Measurements from ENCODE around the gene LNP1. TPM values are rescaled to one million over a fixed set of nuclear protein-coding genes. Genes with fewer than 3 reads are reported as not detected.

The LNP1 gene
- total and polyA plus RNA-seq, 2 donors (not counting 1 experiment from before 2014, with no cell fraction given): 3.1 to 3.5 TPM

DNA sequence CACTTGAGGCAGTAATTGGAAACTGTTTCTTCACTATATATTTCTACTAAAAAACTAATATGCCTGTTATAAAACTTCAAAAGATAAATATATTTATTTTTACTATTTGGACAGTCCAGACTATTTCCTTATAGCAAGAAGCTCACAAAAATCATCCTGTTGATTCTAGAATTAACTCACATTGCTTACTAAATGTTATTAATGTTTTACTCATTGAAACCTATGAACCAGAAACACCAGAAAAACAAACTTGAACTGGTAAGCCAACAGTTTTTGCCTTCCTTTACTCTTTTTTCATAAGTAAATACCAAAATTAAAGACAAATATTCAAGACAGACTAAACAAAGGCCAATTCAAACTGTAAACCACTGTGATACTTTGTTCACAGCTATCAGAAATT lies 26.8 kb upstream of the LNP1 start:
- no peaks in the 10 kb centered on the region for H3K4me1 ChIP-seq (ENCODE audit: control insufficient read depth, extremely low read depth, insufficient read depth, low read length)
- H3K79me2 ChIP-seq (ENCODE audit: control insufficient read depth, insufficient read depth, low read length): no peaks in the 10 kb centered on the region
- no peak overlapping the region for H3K4me2 ChIP-seq (ENCODE audit: extremely low read depth, insufficient read depth, low read length)
- H3K36me3 ChIP-seq (ENCODE audit: control insufficient read depth, insufficient read depth, low read length): peaks cover 9% of the 10 kb centered on the region
- H3K9ac ChIP-seq (ENCODE audit: insufficient read depth, low read length): no peak overlapping the region
- no peak overlapping the region for H3K4me3 ChIP-seq (replicated peaks in 1 of 4; ENCODE audit: control extremely low read depth in 1 of 4, insufficient read depth in 1 of 4, low read depth in 3 of 4, low read length in 4 of 4)
- H3K27me3 ChIP-seq (ENCODE audit: control insufficient read depth, insufficient read depth, low read length): no peaks in the 10 kb centered on the region
- H3K27ac ChIP-seq (ENCODE audit: insufficient read depth, low read length): no peak overlapping the region
- DNase-seq (ENCODE audit: low read depth in 2 of 2): no peak
- TF ChIP-seq, protein P1, sequence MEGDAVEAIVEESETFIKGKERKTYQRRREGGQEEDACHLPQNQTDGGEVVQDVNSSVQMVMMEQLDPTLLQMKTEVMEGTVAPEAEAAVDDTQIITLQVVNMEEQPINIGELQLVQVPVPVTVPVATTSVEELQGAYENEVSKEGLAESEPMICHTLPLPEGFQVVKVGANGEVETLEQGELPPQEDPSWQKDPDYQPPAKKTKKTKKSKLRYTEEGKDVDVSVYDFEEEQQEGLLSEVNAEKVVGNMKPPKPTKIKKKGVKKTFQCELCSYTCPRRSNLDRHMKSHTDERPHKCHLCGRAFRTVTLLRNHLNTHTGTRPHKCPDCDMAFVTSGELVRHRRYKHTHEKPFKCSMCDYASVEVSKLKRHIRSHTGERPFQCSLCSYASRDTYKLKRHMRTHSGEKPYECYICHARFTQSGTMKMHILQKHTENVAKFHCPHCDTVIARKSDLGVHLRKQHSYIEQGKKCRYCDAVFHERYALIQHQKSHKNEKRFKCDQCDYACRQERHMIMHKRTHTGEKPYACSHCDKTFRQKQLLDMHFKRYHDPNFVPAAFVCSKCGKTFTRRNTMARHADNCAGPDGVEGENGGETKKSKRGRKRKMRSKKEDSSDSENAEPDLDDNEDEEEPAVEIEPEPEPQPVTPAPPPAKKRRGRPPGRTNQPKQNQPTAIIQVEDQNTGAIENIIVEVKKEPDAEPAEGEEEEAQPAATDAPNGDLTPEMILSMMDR (conservative IDR thresholded peaks at IDR 0.05 in 1 of 2, IDR thresholded peaks at IDR 0.05 in 1 of 2; ENCODE audit: low read depth in 1 of 2, low read length in 2 of 2): no peak
- no peak for TF ChIP-seq EZH2 (IDR thresholded peaks at IDR 0.05; ENCODE audit: low read length, missing control alignments)
- H3K9me3 ChIP-seq (ENCODE audit: control insufficient read depth, insufficient read depth, low read depth, low read length): no peaks in the 10 kb centered on the region
- no peak overlapping the region for H2AFZ ChIP-seq (ENCODE audit: low read length)
- H4K20me1 ChIP-seq (ENCODE audit: control insufficient read depth, extremely low read depth, insufficient read depth, low read length): no peaks in the 10 kb centered on the region

GRCh38 chr3:100376301-100376700 lies 25.0 kb upstream of the LNP1 start:
- Histone ChIP-seq H4K20me1 (ENCODE audit: control insufficient read depth, extremely low read depth, insufficient read depth, low read length) (no peaks in the 10 kb centered on the region), H3K4me1 (ENCODE audit: control insufficient read depth, extremely low read depth, insufficient read depth, low read length) (no peaks in the 10 kb centered on the region), H3K27me3 (ENCODE audit: control insufficient read depth, insufficient read depth, low read length) (no peaks in the 10 kb centered on the region), H3K79me2 (ENCODE audit: control insufficient read depth, insufficient read depth, low read length) (no peaks in the 10 kb centered on the region), H3K4me3 (replicated peaks in 1 of 4; ENCODE audit: control extremely low read depth in 1 of 4, insufficient read depth in 1 of 4, low read depth in 3 of 4, low read length in 4 of 4) (no peak overlapping the region), H3K27ac (ENCODE audit: insufficient read depth, low read length) (no peak overlapping the region), H3K4me2 (ENCODE audit: extremely low read depth, insufficient read depth, low read length) (no peak overlapping the region), H3K9ac (ENCODE audit: insufficient read depth, low read length) (no peak overlapping the region), H3K9me3 (ENCODE audit: control insufficient read depth, insufficient read depth, low read depth, low read length) (no peaks in the 10 kb centered on the region), H3K36me3 (ENCODE audit: control insufficient read depth, insufficient read depth, low read length) (peaks cover 9% of the 10 kb centered on the region), H2AFZ (ENCODE audit: low read length) (no peak overlapping the region)
- no peak for DNase-seq (ENCODE audit: low read depth in 2 of 2)
- TF ChIP-seq, protein P1 (conservative IDR thresholded peaks at IDR 0.05 in 1 of 2, IDR thresholded peaks at IDR 0.05 in 1 of 2; ENCODE audit: low read depth in 1 of 2, low read length in 2 of 2): no peak
- TF ChIP-seq EZH2 (IDR thresholded peaks at IDR 0.05; ENCODE audit: low read length, missing control alignments): no peak

- Histone ChIP-seq H3K27ac (ENCODE audit: insufficient read depth, low read length) (peak overlapping the region; percentile 8), H3K4me3 (replicated peaks in 1 of 4; ENCODE audit: control extremely low read depth in 1 of 4, insufficient read depth in 1 of 4, low read depth in 3 of 4, low read length in 4 of 4) (no peak overlapping the region), H3K9ac (ENCODE audit: insufficient read depth, low read length) (no peak overlapping the region), H4K20me1 (ENCODE audit: control insufficient read depth, extremely low read depth, insufficient read depth, low read length) (no peaks in the 10 kb centered on the region), H3K36me3 (ENCODE audit: control insufficient read depth, insufficient read depth, low read length) (no peaks in the 10 kb centered on the region), H3K9me3 (ENCODE audit: control insufficient read depth, insufficient read depth, low read depth, low read length) (no peaks in the 10 kb centered on the region), H3K79me2 (ENCODE audit: control insufficient read depth, insufficient read depth, low read length) (peaks cover 32% of the 10 kb centered on the region), H3K4me1 (ENCODE audit: control insufficient read depth, extremely low read depth, insufficient read depth, low read length) (peaks cover 9% of the 10 kb centered on the region), H2AFZ (ENCODE audit: low read length) (no peak overlapping the region), H3K27me3 (ENCODE audit: control insufficient read depth, insufficient read depth, low read length) (no peaks in the 10 kb centered on the region), H3K4me2 (ENCODE audit: extremely low read depth, insufficient read depth, low read length) (peak overlapping the region; percentile 8)
- DNase-seq (ENCODE audit: low read depth in 2 of 2): peak in 1 of 2 donors; percentile 60
- no peak for TF ChIP-seq EZH2 (IDR thresholded peaks at IDR 0.05; ENCODE audit: low read length, missing control alignments)
- TF ChIP-seq, protein P1 (conservative IDR thresholded peaks at IDR 0.05 in 1 of 2, IDR thresholded peaks at IDR 0.05 in 1 of 2; ENCODE audit: low read depth in 1 of 2, low read length in 2 of 2): no peak
Observed at GRCh38 chr3:100384733-100385525, 16.4 kb upstream of the LNP1 start.

All from fibroblast of lung (primary cell).